Keratinocyte (primary cell): ENCODE measurements around the gene ATP2B1. TPM values are rescaled to one million over a fixed set of nuclear protein-coding genes. Genes with fewer than 3 reads are reported as not detected.

ENCODE experiments used
- DNase-seq: peaks from one replicate; pipeline ENCODE4 v3.0.0-alpha.2; 2011; ENCODE audit warnings: low read depth, missing footprints, low spot score
- FAIRE-seq: peaks from 2 replicates; lab custom pipeline; 2011; peaks lifted over from hg19 to GRCh38; lab: Jason Lieb, UNC
- H2AFZ ChIP-seq: 2 replicates; pipeline ENCODE4 v1.6.0; 2012; ENCODE audit warnings: low read length, control low read depth, inconsistent platforms; ENCODE audit not compliant: control insufficient read depth
- H3K27ac ChIP-seq: 2 replicates; pipeline ENCODE4 v1.5.1; 2011; ENCODE audit warnings: low read length; ENCODE audit not compliant: control insufficient read depth, insufficient read depth
- H3K27me3 ChIP-seq: 3 replicates; pipeline ENCODE4 v1.6.0; 2011; ENCODE audit warnings: low read length; ENCODE audit not compliant: control insufficient read depth, insufficient read depth; ENCODE audit errors: extremely low read depth
- H3K36me3 ChIP-seq, 2 experiments: 2 replicates in 1 of 2; 3 replicates in 1 of 2; pipeline ENCODE4 v1.5.1; 2011; ENCODE audit warnings: low read length in 2 of 2, mild to moderate bottlenecking in 1 of 2; ENCODE audit not compliant: control insufficient read depth in 2 of 2, insufficient read depth in 2 of 2; ENCODE audit errors: extremely low read depth in 1 of 2
- H3K4me1 ChIP-seq: 3 replicates; pipeline ENCODE4 v1.5.1; 2011; ENCODE audit warnings: low read length; ENCODE audit not compliant: control insufficient read depth, insufficient read depth; ENCODE audit errors: extremely low read depth
- H3K4me2 ChIP-seq: 3 replicates; pipeline ENCODE4 v1.6.0; 2011; ENCODE audit warnings: low read depth, low read length; ENCODE audit not compliant: control insufficient read depth, insufficient read depth; ENCODE audit errors: extremely low read depth
- H3K4me3 ChIP-seq, 3 experiments: fragments of 200-600 bp in 1 of 3; sonication (generic) in 1 of 3; 2 replicates in 2 of 3; 3 replicates in 1 of 3; pipeline ENCODE4 v1.5.1; 2011 to 2016; ENCODE audit warnings: low read length in 3 of 3, mild to moderate bottlenecking in 3 of 3, control low read depth in 2 of 3, inconsistent platforms in 1 of 3, low read depth in 1 of 3, mixed read lengths in 1 of 3, mixed run types in 1 of 3, moderate library complexity in 1 of 3; ENCODE audit not compliant: control insufficient read depth in 2 of 3, insufficient read depth in 2 of 3; ENCODE audit errors: extremely low read depth in 1 of 3
- H3K79me2 ChIP-seq: 2 replicates; pipeline ENCODE4 v1.6.0; 2012; ENCODE audit warnings: low read length; ENCODE audit not compliant: control insufficient read depth, insufficient read depth
- H3K9ac ChIP-seq: 3 replicates; pipeline ENCODE4 v1.6.0; 2011; ENCODE audit warnings: low read length; ENCODE audit not compliant: control insufficient read depth, insufficient read depth; ENCODE audit errors: extremely low read depth
- H3K9me1 ChIP-seq: 3 replicates; pipeline ENCODE4 v1.6.0; 2011; ENCODE audit warnings: low read length; ENCODE audit not compliant: control insufficient read depth, insufficient read depth; ENCODE audit errors: extremely low read depth
- H3K9me3 ChIP-seq: 2 replicates; pipeline ENCODE4 v1.5.1; 2012; ENCODE audit warnings: low read depth, low read length; ENCODE audit not compliant: control insufficient read depth
- H4K20me1 ChIP-seq: 3 replicates; pipeline ENCODE4 v1.6.0; 2011; ENCODE audit warnings: low read length; ENCODE audit not compliant: control insufficient read depth, insufficient read depth; ENCODE audit errors: extremely low read depth
- CTCF ChIP-seq, 3 experiments: IDR thresholded peaks in 1 of 3; conservative IDR thresholded peaks in 1 of 3; optimal IDR thresholded peaks in 1 of 3; 2 replicates in 2 of 3; 3 replicates in 1 of 3; pipeline versions ENCODE3 to v1.5.1; 2011; ENCODE audit warnings: low read length in 3 of 3, mild to moderate bottlenecking in 3 of 3, moderate library complexity in 2 of 3, control low read depth in 1 of 3, inconsistent platforms in 1 of 3; ENCODE audit not compliant: insufficient read depth in 2 of 3; ENCODE audit errors: extremely low read depth in 1 of 3
- EZH2 ChIP-seq: IDR thresholded peaks from one replicate; pipeline ENCODE4 v1.6.1; 2012; ENCODE audit warnings: inconsistent platforms, mild to moderate bottlenecking, low read length, moderate library complexity
- dilution Hi-C: fragments of 300-500 bp; cut with MboI; formaldehyde crosslinking; loops from one replicate; pipeline ENCODE4 v1.7.0; 2020; ENCODE audit warnings: low sequenced_read_pairs; ENCODE audit not compliant: extremely low pct_ligation_motif_present
- polyA plus RNA-seq, 5 experiments: library from polyadenylated mRNA; depleted of rRNA in 3 of 5; stranded (reverse) in 3 of 5; stranded (forward) in 1 of 5; unstranded in 1 of 5; fragments of >200 nt; gene quantifications; 1 replicate in 1 of 5; 2 replicates in 3 of 5; 3 replicates in 1 of 5; pipeline versions ENCODE4 v1.2.1 to v1.2.3, GENCODE V29; 2011 to 2012; ENCODE audit warnings: missing spikeins in 2 of 5, low read depth in 1 of 5, low replicate concordance in 1 of 5

Gene ATP2B1
- polyA plus RNA-seq, 1 donor (not counting 4 experiments of a cell fraction or from before 2014, with no cell fraction given) = 24.6 TPM

- no peak for FAIRE-seq
- Histone ChIP-seq H3K9me3 (no peaks in the 10 kb centered on the region), H2AFZ (no peak overlapping the region), H3K4me2 (no peak overlapping the region), H3K27me3 (no peaks in the 10 kb centered on the region), H3K4me3 (no peak overlapping the region), H3K4me1 (peaks cover 7% of the 10 kb centered on the region), H3K79me2 (peaks cover 15% of the 10 kb centered on the region), H3K9ac (no peak overlapping the region), H3K9me1 (no peaks in the 10 kb centered on the region), H4K20me1 (no peaks in the 10 kb centered on the region), H3K27ac (no peak overlapping the region), H3K36me3 (no peaks in the 10 kb centered on the region)
- dilution Hi-C loops = no loop called here
- TF ChIP-seq EZH2 (no peak), CTCF (optimal IDR thresholded peaks at IDR 0.05 in 1 of 3, IDR thresholded peaks at IDR 0.05 in 1 of 3, conservative IDR thresholded peaks at IDR 0.05 in 1 of 3; ENCODE audit: extremely low read depth in 1 of 3, insufficient read depth in 2 of 3, low read length in 3 of 3) (no peak)
- DNase-seq = no peak
Observed at GRCh38 chr12:89650239-89650638, 58.4 kb downstream of the ATP2B1 start.

- Histone ChIP-seq H3K27me3 (no peaks in the 10 kb centered on the region), H3K4me2 (no peak overlapping the region), H2AFZ (no peak overlapping the region), H3K9ac (no peak overlapping the region), H3K9me3 (no peaks in the 10 kb centered on the region), H4K20me1 (no peaks in the 10 kb centered on the region), H3K79me2 (peaks cover 16% of the 10 kb centered on the region), H3K27ac (no peak overlapping the region), H3K4me1 (peaks cover 7% of the 10 kb centered on the region), H3K4me3 (no peak overlapping the region), H3K9me1 (no peaks in the 10 kb centered on the region), H3K36me3 (no peaks in the 10 kb centered on the region)
- no peak for DNase-seq
- no peak for FAIRE-seq
- dilution Hi-C loops = no loop called here
- TF ChIP-seq EZH2 = no peak
- no peak for TF ChIP-seq CTCF (optimal IDR thresholded peaks at IDR 0.05 in 1 of 3, IDR thresholded peaks at IDR 0.05 in 1 of 3, conservative IDR thresholded peaks at IDR 0.05 in 1 of 3; ENCODE audit: extremely low read depth in 1 of 3, insufficient read depth in 2 of 3, low read length in 3 of 3)
Observed at GRCh38 chr12:89649820-89650219, 58.8 kb downstream of the ATP2B1 start.
